ENCODE data around the gene GTF2F2. TPM values are rescaled to one million over a fixed set of nuclear protein-coding genes. Genes with fewer than 3 reads are reported as not detected.

GTF2F2 gene
- total RNA-seq, 1 donor from 2014 or later, result 29.5 TPM

DNA sequence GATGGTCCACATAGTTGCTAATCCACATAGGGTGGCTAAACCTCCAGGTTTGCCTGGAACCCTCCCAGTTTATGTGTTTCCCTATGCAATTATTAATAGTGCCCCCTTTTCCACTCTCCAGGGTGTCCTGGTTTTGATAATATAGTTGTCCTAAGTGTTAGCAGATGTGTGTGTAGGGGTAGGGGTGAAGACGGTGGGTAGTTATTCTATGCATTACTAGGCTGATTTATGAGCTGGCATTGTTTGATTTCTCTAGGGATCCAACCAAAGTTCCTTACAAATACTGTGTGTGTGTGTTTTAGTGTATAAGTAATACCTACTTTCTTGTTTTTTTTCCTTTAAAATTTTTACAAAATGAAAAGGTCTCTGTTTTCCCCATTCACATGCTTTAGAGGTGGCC lies 21.1 kb downstream of the GTF2F2 start:
- no peak for DNase-seq (ENCODE audit: low read depth)
- TF ChIP-seq, protein P1, sequence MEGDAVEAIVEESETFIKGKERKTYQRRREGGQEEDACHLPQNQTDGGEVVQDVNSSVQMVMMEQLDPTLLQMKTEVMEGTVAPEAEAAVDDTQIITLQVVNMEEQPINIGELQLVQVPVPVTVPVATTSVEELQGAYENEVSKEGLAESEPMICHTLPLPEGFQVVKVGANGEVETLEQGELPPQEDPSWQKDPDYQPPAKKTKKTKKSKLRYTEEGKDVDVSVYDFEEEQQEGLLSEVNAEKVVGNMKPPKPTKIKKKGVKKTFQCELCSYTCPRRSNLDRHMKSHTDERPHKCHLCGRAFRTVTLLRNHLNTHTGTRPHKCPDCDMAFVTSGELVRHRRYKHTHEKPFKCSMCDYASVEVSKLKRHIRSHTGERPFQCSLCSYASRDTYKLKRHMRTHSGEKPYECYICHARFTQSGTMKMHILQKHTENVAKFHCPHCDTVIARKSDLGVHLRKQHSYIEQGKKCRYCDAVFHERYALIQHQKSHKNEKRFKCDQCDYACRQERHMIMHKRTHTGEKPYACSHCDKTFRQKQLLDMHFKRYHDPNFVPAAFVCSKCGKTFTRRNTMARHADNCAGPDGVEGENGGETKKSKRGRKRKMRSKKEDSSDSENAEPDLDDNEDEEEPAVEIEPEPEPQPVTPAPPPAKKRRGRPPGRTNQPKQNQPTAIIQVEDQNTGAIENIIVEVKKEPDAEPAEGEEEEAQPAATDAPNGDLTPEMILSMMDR (IDR thresholded peaks at IDR 0.05; ENCODE audit: insufficient read depth, low read length, poor library complexity, severe bottlenecking), result no peak
- Histone ChIP-seq H3K27me3 (ENCODE audit: control insufficient read depth, insufficient read depth, low read length) (no peaks in the 10 kb centered on the region), H3K36me3 (ENCODE audit: control insufficient read depth, insufficient read depth, low read length) (peaks cover 1% of the 10 kb centered on the region), H3K4me3 (ENCODE audit: low read depth, low read length) (no peak overlapping the region)

DNA sequence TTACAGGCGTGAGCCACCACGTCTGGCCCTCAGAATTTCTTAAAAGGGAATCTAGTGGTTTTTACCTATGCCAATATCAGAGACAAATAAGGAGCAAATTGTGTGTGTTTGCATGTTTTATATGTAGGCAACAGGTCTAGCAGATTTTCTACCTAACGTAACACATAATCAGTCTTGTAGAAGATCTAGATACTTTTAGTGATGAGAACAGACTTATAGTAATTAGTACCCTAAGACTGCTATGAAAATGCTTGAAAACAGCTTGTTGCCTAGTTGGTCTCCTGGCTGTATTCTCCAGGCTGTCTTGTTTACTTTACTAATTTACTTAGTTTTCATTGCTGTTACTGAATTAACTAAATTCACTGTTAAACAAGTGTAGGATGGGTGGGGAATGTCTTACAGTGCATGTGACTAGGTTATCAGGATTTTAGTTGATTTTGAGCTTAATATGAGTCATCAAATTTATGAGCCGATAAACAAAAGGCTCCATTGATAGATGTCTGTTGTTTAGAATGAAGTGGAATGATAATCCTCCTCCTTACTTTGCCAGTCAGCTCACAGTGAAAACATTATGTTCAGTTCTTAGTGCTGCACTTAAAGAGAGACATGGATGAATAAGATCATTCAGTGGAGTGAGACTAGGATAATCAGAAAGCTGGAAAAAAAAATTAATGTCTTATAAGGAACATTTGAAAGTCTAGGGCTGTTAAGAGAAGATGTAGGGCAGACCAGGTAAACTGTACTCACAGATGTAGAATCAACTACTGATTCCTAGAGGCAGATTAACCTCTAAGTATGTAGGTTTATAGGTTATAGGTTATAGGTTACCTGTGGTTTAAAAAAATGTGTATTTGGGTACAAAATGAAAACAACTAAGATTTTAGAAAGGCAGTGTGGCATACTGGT lies 22.4 kb downstream of the GTF2F2 start:
- TF ChIP-seq, protein P1 (IDR thresholded peaks at IDR 0.05; ENCODE audit: insufficient read depth, low read length, poor library complexity, severe bottlenecking), result no peak
- no peaks in the 10 kb centered on the region for H3K27me3 ChIP-seq (ENCODE audit: control insufficient read depth, insufficient read depth, low read length)
- no peak for DNase-seq (ENCODE audit: low read depth)
- no peak overlapping the region for H3K4me3 ChIP-seq (ENCODE audit: low read depth, low read length)
- H3K36me3 ChIP-seq (ENCODE audit: control insufficient read depth, insufficient read depth, low read length), result peaks cover 1% of the 10 kb centered on the region

- H3K4me3 ChIP-seq (ENCODE audit: low read depth, low read length), result no peak overlapping the region
- H3K27me3 ChIP-seq (ENCODE audit: control insufficient read depth, insufficient read depth, low read length), result no peaks in the 10 kb centered on the region
- TF ChIP-seq, protein P1 (IDR thresholded peaks at IDR 0.05; ENCODE audit: insufficient read depth, low read length, poor library complexity, severe bottlenecking), result no peak
- no peak for DNase-seq (ENCODE audit: low read depth)
- peaks cover 1% of the 10 kb centered on the region for H3K36me3 ChIP-seq (ENCODE audit: control insufficient read depth, insufficient read depth, low read length)
These were observed 23.0 kb downstream of the GTF2F2 start for GRCh38 chr13:45143346-45143751.

DNA sequence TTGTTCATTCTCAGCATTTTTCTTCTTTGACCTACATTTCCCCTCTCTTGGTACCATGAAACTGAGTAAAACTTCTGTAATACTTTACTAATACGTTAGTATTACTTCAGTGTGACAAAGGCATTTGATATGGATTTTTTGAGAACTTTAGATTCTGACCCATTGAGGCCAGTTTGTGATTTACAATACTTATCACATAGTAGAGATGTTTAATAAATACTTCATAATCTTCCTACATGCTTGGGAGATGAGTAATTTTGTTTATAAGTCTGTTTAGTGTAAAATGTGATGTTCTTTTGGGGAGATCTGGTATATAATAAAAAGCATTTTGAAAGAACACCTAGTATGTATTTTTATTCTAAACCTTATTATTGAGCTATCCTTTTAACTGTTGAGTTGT lies 29.7 kb downstream of the GTF2F2 start:
- TF ChIP-seq, protein P1 (IDR thresholded peaks at IDR 0.05; ENCODE audit: insufficient read depth, low read length, poor library complexity, severe bottlenecking), result no peak
- Histone ChIP-seq H3K27me3 (ENCODE audit: control insufficient read depth, insufficient read depth, low read length) (no peaks in the 10 kb centered on the region), H3K36me3 (ENCODE audit: control insufficient read depth, insufficient read depth, low read length) (peaks cover 1% of the 10 kb centered on the region), H3K4me3 (ENCODE audit: low read depth, low read length) (no peak overlapping the region)
- DNase-seq (ENCODE audit: low read depth), result no peak

DNA sequence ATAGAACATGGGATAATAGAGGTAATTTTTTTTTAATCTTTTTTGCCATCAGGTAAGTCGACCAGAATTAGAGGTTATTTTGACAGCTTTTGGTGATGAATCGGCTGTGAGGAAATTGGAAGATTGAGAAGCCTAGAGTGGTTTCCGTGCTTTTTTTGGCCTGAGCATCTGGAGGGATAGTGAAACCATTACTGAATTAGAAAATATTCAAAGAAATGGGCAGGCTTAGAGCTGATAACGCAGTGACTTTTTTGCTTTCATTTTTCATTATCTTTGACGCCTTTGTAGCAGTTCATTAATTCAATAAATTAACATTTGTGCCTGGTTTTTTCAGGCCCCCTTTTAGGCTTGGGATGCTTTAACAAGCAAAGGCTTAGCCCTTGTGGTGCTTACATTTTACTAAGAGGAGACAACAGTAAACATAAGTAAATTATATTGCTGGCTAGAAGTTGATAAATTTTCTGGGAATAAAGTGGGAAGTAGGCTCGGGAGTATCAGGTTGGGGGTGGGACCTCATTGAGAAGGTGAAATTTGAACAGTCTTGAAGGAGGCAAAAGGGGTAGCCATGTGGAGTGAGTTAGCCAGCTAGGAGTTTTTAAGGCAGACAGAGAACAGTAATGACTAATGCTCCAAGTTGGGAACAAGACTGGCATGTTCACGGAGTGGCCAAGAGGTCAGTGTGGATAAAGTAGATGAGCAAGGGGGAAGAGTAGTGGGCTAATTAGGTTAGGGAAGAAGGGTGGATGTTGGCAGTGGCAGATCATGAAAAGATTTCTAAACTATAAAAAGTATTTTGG lies 36.5 kb downstream of the GTF2F2 start:
- Histone ChIP-seq H3K36me3 (ENCODE audit: control insufficient read depth, insufficient read depth, low read length) (no peaks in the 10 kb centered on the region), H3K27me3 (ENCODE audit: control insufficient read depth, insufficient read depth, low read length) (no peaks in the 10 kb centered on the region), H3K4me3 (ENCODE audit: low read depth, low read length) (no peak overlapping the region)
- TF ChIP-seq, protein P1 (IDR thresholded peaks at IDR 0.05; ENCODE audit: insufficient read depth, low read length, poor library complexity, severe bottlenecking), result no peak
- DNase-seq (ENCODE audit: low read depth), result no peak
